GM20000 (cell line): ENCODE results near the gene SGPL1.

ENCODE experiments used
- DNase-seq: peaks from one replicate; pipeline ENCODE4 v3.0.0; 2012; ENCODE audit warnings: low spot score
- CTCF ChIP-seq: IDR thresholded peaks from 2 replicates; pipeline ENCODE4 v1.5.1; 2012; ENCODE audit warnings: mild to moderate bottlenecking, control low read depth; ENCODE audit errors: extremely low read depth, missing control alignments

Gene SGPL1

GRCh38 chr10:70887804-70888800, 72.4 kb downstream of the SGPL1 start, which contains the start of gene PCBD1:
Gene PCBD1 (minus strand): TSS chr10:70888565. CDS start chr10:70888533, 32 bp downstream.
- peak; percentile 88 for DNase-seq
- TF ChIP-seq CTCF = no peak

- DNase-seq = no peak
- no peak for TF ChIP-seq CTCF
Observed at GRCh38 chr10:70889291-70889690, 73.5 kb downstream of the SGPL1 start.

GRCh38 chr10:70890917-70891431, 75.2 kb downstream of the SGPL1 start:
- no peak for DNase-seq
- no peak for TF ChIP-seq CTCF

- DNase-seq = no peak
- TF ChIP-seq CTCF = no peak
Observed at GRCh38 chr10:70891627-70892026, 75.9 kb downstream of the SGPL1 start.

GRCh38 chr10:70892631-70893030, 76.9 kb downstream of the SGPL1 start:
- no peak for TF ChIP-seq CTCF
- DNase-seq = no peak

- DNase-seq = no peak
- no peak for TF ChIP-seq CTCF
Observed at GRCh38 chr10:70893227-70894006, 77.7 kb downstream of the SGPL1 start.
